GM19372 (cell line): ENCODE results near the gene SSH2.
A peak's percentile ranks its signal among the peaks of the same experiment; 100 is the strongest.

ENCODE experiments used
- ATAC-seq: cut with Tn5 transposase; IDR thresholded peaks from one replicate; pipeline ENCODE4 v1.9.1; 2021; ENCODE audit warnings: mild to moderate bottlenecking, low read depth, moderate library complexity; ENCODE audit not compliant: unreplicated experiment

Gene SSH2

GRCh38 chr17:29595943-29596774 lies 333.9 kb downstream of the SSH2 start:
- ATAC-seq, result no peak

GRCh38 chr17:29595107-29595942 lies 334.7 kb downstream of the SSH2 start:
- ATAC-seq, result no peak

GRCh38 chr17:29594519-29595090 lies 335.4 kb downstream of the SSH2 start:
- ATAC-seq, result no peak

GRCh38 chr17:29593591-29594518 lies 336.2 kb downstream of the SSH2 start:
- no peak for ATAC-seq

- no peak for ATAC-seq
These were observed 337.0 kb downstream of the SSH2 start, which contains the start of gene ANKRD13B for GRCh38 chr17:29592850-29593551. ANKRD13B (plus strand) TSS chr17:29593132; CDS start chr17:29593622, 490 bp downstream.

- ATAC-seq, result no peak
These were observed 338.1 kb downstream of the SSH2 start for GRCh38 chr17:29591737-29592608.

GRCh38 chr17:29591146-29591736 lies 338.8 kb downstream of the SSH2 start:
- no peak for ATAC-seq

- ATAC-seq, result no peak
These were observed 339.4 kb downstream of the SSH2 start for GRCh38 chr17:29590411-29591145.

GRCh38 chr17:29589524-29590410 lies 340.3 kb downstream of the SSH2 start, which contains the start of gene GIT1:
GIT1 (minus strand) TSS chr17:29589648; CDS start chr17:29589378, 270 bp downstream.
- ATAC-seq, result peak; percentile 66

- ATAC-seq, result peak; percentile 15
These were observed 341.2 kb downstream of the SSH2 start for GRCh38 chr17:29588562-29589411.

GRCh38 chr17:29588017-29588561 lies 341.9 kb downstream of the SSH2 start:
- no peak for ATAC-seq

- no peak for ATAC-seq
These were observed 342.4 kb downstream of the SSH2 start for GRCh38 chr17:29587591-29587990.

- ATAC-seq, result no peak
These were observed 343.2 kb downstream of the SSH2 start for GRCh38 chr17:29586676-29587469.

GRCh38 chr17:29585080-29585751 lies 344.8 kb downstream of the SSH2 start:
- no peak for ATAC-seq
